ENCODE measurements around the gene MAPK6. TPM values are rescaled to one million over a fixed set of nuclear protein-coding genes. Genes with fewer than 3 reads are reported as not detected.
A peak's percentile ranks its signal among the peaks of the same experiment; 100 is the strongest.

MAPK6 gene
- total and polyA plus RNA-seq, 9 of the 15 experiments (the other 6 are each of a cell fraction or from before 2014, with no cell fraction given), result 28.5 to 97.1 (median 74.0) TPM

DNA sequence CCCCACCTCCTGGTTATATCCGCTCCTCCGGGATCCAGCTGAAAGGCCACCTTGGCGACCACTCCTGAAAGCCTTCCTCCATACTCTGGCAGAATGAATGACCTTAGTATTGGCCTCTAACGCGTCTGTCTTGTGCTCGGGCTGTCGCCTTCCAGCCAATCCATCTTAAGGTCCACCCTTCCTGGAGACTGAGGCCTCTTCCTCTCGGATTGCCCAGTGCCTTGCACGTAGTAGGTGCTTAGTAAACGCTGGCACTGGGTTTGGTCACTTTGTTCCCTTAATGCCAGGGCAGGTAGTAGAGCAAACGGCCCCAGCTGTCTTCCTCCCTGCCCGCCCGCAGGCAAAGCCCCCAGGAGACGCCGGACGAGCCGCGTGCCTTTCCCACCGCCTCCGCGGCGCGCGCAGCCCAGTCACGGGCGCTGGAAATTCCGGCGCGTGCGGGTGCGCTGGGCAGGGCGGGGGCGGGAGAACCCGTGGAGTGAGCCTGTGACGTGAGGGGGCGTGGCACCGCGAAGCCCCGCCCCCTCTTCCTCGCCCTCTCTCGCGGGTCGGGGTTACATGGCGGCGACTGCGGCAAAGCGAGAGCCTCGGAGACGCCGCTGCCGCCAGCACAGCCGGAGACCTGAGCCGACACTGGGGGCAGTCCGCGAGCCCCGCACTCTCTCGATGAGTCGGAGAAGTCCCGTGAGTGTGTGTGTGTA, at the start of gene MAPK6 (continued):
- TF ChIP-seq, protein P1, sequence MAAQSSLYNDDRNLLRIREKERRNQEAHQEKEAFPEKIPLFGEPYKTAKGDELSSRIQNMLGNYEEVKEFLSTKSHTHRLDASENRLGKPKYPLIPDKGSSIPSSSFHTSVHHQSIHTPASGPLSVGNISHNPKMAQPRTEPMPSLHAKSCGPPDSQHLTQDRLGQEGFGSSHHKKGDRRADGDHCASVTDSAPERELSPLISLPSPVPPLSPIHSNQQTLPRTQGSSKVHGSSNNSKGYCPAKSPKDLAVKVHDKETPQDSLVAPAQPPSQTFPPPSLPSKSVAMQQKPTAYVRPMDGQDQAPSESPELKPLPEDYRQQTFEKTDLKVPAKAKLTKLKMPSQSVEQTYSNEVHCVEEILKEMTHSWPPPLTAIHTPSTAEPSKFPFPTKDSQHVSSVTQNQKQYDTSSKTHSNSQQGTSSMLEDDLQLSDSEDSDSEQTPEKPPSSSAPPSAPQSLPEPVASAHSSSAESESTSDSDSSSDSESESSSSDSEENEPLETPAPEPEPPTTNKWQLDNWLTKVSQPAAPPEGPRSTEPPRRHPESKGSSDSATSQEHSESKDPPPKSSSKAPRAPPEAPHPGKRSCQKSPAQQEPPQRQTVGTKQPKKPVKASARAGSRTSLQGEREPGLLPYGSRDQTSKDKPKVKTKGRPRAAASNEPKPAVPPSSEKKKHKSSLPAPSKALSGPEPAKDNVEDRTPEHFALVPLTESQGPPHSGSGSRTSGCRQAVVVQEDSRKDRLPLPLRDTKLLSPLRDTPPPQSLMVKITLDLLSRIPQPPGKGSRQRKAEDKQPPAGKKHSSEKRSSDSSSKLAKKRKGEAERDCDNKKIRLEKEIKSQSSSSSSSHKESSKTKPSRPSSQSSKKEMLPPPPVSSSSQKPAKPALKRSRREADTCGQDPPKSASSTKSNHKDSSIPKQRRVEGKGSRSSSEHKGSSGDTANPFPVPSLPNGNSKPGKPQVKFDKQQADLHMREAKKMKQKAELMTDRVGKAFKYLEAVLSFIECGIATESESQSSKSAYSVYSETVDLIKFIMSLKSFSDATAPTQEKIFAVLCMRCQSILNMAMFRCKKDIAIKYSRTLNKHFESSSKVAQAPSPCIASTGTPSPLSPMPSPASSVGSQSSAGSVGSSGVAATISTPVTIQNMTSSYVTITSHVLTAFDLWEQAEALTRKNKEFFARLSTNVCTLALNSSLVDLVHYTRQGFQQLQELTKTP (IDR thresholded peaks at IDR 0.05; ENCODE audit: low read depth in 1 of 2, partially characterized antibody in 2 of 2), result no peak
- TF ChIP-seq, protein P2, sequence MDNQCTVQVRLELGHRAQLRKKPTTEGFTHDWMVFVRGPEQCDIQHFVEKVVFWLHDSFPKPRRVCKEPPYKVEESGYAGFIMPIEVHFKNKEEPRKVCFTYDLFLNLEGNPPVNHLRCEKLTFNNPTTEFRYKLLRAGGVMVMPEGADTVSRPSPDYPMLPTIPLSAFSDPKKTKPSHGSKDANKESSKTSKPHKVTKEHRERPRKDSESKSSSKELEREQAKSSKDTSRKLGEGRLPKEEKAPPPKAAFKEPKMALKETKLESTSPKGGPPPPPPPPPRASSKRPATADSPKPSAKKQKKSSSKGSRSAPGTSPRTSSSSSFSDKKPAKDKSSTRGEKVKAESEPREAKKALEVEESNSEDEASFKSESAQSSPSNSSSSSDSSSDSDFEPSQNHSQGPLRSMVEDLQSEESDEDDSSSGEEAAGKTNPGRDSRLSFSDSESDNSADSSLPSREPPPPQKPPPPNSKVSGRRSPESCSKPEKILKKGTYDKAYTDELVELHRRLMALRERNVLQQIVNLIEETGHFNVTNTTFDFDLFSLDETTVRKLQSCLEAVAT (IDR thresholded peaks at IDR 0.05), result peak in 1 of 2 experiments; percentile 75; a peak in 1 of 4 replicates
- TF ChIP-seq ZNF699 (CRISPR knock-in tag; IDR thresholded peaks at IDR 0.05; ENCODE audit: insufficient replicate concordance) (no peak), FOXJ2 (tag; IDR thresholded peaks at IDR 0.05) (no peak), TEAD4 (IDR thresholded peaks at IDR 0.05; ENCODE audit: low read length) (peak; percentile 73), TEAD4 (CRISPR knock-in tag; IDR thresholded peaks at IDR 0.05; ENCODE audit: borderline replicate concordance) (0 out of 2 replicates have a peak, but pooled peaks have one; percentile 89), TAF1 (IDR thresholded peaks at IDR 0.05; ENCODE audit: control insufficient read depth, extremely low read depth, insufficient read depth, low read length, severe bottlenecking) (peak; percentile 100), RBBP5 (IDR thresholded peaks at IDR 0.05; ENCODE audit: borderline replicate concordance, insufficient read depth, low read length, poor library complexity, severe bottlenecking) (peak; percentile 91), TCFL5 (CRISPR knock-in tag; conservative IDR thresholded peaks at IDR 0.05) (no peak), RFX1 (IDR thresholded peaks at IDR 0.05) (no peak), IRF2 (CRISPR knock-in tag; IDR thresholded peaks at IDR 0.05) (no peak), TBP (optimal IDR thresholded peaks at IDR 0.05; ENCODE audit: low read depth, low read length) (peak; percentile 95)
- TF ChIP-seq, protein P3, sequence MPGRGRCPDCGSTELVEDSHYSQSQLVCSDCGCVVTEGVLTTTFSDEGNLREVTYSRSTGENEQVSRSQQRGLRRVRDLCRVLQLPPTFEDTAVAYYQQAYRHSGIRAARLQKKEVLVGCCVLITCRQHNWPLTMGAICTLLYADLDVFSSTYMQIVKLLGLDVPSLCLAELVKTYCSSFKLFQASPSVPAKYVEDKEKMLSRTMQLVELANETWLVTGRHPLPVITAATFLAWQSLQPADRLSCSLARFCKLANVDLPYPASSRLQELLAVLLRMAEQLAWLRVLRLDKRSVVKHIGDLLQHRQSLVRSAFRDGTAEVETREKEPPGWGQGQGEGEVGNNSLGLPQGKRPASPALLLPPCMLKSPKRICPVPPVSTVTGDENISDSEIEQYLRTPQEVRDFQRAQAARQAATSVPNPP (IDR thresholded peaks at IDR 0.05; ENCODE audit: borderline replicate concordance, insufficient read depth, insufficient read length), result no peak
- TF ChIP-seq, protein P4, sequence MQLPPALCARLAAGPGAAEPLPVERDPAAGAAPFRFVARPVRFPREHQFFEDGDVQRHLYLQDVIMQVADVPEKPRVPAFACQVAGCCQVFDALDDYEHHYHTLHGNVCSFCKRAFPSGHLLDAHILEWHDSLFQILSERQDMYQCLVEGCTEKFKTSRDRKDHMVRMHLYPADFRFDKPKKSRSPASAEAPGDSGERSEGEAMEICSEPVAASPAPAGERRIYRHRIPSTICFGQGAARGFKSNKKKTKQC (CRISPR knock-in tag; IDR thresholded peaks at IDR 0.05), result no peak; the same call in 1 of the 2 replicates
- TF ChIP-seq, protein P5, sequence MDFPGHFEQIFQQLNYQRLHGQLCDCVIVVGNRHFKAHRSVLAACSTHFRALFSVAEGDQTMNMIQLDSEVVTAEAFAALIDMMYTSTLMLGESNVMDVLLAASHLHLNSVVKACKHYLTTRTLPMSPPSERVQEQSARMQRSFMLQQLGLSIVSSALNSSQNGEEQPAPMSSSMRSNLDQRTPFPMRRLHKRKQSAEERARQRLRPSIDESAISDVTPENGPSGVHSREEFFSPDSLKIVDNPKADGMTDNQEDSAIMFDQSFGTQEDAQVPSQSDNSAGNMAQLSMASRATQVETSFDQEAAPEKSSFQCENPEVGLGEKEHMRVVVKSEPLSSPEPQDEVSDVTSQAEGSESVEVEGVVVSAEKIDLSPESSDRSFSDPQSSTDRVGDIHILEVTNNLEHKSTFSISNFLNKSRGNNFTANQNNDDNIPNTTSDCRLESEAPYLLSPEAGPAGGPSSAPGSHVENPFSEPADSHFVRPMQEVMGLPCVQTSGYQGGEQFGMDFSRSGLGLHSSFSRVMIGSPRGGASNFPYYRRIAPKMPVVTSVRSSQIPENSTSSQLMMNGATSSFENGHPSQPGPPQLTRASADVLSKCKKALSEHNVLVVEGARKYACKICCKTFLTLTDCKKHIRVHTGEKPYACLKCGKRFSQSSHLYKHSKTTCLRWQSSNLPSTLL (IDR thresholded peaks at IDR 0.05), result no peak

Measured in K562 (cell line).